GM19467 (cell line): ENCODE data around the gene BRWD1.
A peak's percentile ranks its signal among the peaks of the same experiment; 100 is the strongest.

ENCODE experiments used
- ATAC-seq: cut with Tn5 transposase; IDR thresholded peaks from one replicate; pipeline ENCODE4 v1.9.1; 2021; ENCODE audit warnings: mild to moderate bottlenecking, moderate library complexity; ENCODE audit not compliant: unreplicated experiment

BRWD1 gene

DNA sequence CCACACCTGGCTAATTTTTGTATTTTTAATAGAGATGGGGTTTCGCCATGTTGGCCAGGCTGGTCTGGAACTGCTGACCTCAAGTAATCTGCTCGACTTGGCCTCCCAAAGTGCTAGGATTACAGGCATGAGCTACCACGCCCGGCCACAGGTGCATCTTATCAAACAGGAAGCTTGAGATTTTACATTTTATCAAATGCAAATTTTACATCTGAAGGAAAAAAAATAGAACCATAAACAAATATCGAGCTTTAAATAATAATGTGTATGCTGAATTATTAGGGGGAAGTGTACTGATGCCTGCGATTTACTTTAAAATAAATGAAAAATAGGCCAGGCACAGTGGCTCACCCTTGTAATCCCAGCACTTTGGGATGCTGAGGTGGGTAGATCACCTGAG, 16.6 kb upstream of the BRWD1 start:
- ATAC-seq = no peak

DNA sequence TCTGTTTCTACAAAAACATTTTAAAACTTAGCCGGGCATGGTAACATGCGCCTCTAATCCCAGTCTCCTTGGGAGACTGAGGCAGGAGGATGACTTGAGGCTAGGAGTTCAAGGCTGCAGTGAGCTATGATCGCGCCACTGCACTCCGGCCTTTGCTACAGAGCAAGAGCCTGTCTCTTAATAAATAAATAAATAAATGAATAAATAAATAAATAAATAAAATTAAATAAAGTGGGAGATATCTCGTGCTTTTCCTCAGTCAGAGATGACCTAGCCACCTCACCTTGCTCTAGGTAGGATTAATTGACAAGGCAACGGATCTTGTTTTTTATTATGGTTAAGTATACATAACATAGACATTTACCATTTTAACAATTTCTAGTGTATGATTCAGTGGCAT, 14.3 kb upstream of the BRWD1 start:
- ATAC-seq = no peak

DNA sequence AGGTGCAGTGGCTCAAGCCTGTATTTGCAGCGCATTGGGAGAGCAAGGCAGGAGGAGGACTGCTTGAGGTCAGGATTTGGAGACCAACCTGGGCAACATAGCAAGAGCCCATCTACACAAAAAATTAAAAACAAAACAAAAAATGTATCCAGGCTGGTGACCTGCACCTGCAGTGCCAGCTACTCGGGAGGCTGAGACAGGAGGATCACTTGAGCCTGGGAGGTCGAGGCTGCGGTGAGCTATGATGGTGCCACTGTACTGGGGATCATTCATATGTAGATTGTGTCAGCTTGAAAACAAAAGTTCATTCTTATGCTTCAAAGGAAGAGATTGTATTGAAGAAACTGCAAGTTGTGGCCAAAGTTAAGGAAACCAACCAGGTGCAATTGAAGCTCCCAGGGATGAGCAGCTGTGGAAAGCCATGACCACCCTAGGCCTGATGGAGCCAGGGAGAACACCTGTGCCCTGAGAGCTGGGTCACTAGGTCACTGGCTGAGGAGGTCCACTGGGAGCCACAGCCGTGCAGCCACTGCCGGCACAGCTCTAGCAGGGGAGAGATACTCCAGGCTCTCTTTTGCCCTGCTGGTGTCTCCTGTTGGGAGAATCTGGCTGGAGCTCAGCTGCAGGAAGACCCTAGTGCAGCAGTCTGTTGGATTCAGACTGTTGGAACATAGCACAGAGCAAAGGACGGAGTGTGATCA, 13.3 kb upstream of the BRWD1 start:
- ATAC-seq = no peak

DNA sequence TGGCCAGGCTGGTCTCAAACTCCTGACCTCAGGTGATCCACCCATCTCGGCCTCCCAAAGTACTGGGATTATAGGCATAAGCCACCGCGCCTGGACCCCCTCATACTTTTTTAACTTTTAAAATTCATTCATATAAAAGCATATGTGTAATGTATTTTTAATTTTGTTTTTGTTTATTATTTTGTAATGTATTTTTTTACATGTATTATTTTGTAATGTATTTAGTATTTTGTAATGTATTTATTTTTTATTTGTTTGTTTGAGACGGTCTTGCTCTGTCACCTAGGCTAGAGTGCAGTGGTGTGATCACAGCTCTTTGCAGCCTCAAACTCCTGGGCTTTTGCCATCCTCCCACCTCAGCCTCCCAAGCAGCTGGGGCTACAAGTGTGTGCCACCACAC, 12.0 kb upstream of the BRWD1 start:
- ATAC-seq = no peak

DNA sequence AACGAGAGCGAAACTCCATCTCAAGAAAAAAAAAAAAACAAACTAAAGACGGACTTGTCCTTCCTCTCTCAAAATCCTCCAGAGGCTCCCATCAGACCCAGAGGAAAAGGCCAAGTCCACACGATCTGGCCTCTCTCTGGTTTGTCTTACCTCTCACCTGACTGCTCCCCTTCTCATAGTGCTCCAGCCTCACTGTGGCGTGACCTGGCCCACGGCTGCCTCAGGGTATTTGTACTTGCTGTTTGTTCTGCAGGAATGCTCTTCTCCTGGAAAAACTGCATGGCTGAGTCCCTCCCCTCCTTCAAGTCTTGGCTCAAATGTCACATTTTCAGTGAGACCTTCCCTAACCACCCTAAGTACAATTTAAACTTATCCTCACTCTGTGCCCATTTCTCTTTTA, 8.0 kb upstream of the BRWD1 start:
- no peak for ATAC-seq

DNA sequence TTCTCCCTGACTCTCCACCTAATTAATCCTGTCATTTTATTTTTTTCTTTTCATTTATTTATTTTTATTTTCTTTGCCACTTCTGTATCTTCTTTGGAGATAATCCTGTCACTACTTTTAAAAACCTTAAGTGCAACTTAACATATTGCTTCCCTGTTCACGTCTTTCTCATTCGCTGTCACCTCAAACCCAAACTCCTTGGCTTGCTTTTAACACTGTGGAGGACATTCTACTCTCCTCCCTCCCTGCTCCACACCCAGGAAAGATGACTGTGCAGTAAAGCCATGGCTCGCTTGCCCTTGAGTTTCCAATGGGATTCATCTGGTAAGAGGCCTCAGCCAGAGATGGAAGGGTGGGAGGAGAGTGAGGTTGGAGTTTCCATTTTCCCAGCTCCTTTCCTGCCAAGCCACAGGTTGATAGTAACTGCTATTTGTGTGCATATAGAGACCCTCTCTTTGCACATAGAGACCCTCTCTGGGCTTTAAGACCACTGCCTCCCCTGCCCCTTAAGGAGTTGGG, 6.4 kb upstream of the BRWD1 start:
- ATAC-seq = no peak

DNA sequence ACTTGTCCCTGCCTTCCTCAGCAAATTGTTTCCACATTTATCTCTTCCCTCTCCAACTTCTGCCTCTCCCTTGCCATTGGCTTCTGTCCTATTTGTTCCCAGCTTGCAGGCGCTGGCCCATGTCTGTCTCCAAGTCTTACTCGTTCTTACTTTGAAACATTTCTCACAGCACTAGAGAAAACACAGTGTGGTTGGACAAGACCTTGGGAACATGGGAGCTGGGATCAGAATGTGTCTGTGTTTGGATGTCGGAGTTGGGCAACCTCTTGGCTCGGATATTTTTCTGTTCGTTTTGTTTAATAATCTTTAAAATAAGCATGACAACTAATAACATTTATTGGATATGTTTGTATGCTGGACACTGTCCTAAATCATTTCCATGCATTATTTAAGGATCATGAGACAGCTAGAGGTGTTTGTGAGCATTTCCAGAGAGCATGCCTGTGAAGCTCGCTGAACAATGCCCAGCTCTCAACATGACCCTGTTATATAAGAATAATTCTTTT, 5.9 kb upstream of the BRWD1 start:
- ATAC-seq = no peak

DNA sequence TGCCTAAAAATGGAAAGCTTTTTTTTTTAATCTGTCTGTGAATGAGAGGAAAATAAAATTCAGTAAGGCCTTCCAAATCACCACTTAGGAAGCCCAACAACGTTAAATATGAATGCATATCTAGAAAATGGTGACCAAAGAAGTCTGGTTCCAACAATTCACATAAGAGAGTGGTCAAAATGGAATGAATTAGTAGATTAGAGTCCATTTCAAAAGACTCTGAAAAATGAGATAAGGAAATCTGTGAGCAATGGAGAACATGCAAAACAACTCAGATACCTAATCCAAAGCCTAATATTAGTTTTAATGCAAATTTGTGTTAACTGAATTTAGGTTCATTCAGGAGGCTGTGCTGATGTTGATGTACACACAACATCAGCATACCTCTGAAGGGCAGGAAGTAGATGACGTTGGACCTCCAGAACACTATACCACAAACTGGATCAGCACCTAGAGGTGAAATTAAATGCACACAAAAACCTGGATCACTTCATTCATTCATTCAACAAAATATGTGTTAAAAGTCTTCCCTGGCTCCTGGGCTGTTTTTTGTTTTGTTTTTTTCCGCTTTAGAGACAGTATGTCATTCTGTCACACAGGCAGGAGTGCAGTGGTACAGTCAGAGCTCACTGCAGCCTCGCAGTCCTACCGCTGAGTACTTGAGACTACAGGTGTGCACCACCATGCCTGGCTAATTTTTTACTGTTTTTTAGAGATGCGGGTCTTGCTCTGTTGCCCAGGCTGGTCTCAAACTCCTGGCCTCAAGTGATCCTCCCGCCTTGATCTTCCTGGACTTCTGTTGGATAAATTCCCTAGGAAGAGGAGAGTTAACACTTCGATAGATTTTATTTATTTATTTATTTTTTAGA, 4.9 kb upstream of the BRWD1 start:
- ATAC-seq = no peak

DNA sequence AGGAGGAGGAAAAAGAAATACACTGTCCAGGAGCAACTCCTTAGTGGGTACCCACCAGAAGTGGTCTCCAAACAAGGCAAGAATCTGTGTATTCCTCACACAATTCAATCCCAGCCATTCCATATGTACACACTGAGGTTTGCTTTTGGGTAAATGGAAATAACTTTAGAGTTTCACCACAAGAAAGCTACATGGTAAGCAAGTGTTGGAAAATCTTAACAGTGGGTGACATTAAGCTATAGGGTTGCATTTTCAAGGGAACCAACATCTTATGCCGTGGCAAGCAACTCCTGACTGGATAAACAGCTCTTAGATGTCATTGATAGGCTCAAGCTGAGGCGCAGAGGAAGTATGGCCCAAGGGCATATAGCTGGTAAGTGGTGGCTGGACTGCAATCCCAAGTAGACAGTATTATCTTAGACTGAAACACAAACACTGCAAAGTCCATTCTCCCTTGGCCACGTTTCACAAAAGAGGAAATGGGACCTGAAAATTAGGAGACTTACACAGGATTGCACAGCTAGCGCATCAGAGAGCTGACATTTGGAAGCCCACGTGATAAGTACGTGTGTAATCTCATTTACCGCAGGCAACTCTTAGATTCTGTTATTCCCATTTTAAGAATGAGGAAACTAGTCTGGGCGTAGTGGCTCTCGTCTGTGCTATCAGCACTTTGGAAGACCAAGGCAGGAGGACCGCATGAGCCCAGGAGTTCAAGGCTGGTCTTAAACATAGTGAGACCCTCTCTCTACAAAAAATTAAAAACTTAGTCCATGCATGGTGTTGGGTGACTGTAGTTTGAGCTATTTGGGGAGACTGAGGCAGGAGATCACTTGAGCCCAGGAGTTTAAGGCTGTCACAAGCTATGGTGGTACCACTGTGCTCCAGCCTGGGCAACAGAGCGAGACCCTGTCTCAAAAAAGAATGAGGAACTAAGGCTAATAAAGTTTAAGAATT, 4.0 kb upstream of the BRWD1 start:
- no peak for ATAC-seq

DNA sequence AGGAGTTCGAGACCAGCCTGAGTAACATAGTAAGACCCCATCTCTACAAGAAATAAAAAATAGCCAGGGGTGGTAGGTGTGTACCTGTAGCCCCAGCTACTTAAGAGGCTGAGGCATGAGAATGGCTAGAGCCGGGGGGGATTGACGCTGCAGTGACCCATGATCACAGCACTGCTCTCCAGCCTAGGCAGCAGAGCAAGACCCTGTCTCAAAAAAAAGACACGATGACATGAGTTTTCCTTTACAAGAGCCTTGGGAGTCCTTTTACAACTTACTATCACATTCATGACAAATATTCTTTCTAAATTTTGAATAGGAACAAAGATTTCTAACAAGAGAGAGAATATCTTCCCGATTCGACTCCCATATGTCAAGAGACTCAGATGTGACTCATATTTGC, 3.3 kb upstream of the BRWD1 start:
- ATAC-seq = no peak

DNA sequence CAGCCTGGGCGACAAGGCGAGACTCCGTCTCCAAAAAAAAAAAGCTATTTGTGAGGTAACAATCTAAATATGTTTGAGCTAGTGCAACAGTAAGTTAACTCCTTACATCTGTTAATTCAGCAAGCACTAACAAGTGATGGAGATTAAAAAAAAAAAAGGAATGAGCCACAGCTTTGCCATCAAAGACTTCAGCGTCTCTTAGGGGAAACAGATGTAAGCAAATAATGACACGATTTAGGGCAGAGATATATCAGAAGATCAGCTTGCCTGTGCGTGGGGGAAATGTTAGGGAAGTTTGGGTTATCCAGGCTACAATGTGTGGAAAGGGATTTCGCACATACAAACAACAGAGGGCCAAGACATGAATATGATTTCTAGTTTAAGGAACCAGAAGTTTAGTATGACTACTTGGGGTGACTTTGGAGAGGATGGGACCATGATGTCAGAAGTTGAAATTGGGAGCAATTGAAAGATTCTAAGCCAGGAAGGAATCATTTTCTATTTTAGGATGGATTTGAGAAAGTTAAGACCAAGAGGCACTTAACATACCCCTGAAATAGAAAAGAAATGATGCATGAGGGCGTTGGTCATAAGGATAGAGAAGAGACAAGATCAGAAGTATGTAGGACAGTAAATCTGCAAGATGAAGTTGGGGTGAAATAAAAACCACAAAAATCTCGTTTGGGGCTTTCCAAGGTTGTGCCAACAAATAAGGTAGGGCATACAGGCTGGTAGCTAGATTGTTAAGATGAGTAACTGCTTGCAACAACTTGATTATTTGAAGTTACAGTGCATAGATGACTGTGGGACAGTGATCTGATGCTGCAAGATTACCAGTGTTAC, 2.4 kb upstream of the BRWD1 start:
- no peak for ATAC-seq

DNA sequence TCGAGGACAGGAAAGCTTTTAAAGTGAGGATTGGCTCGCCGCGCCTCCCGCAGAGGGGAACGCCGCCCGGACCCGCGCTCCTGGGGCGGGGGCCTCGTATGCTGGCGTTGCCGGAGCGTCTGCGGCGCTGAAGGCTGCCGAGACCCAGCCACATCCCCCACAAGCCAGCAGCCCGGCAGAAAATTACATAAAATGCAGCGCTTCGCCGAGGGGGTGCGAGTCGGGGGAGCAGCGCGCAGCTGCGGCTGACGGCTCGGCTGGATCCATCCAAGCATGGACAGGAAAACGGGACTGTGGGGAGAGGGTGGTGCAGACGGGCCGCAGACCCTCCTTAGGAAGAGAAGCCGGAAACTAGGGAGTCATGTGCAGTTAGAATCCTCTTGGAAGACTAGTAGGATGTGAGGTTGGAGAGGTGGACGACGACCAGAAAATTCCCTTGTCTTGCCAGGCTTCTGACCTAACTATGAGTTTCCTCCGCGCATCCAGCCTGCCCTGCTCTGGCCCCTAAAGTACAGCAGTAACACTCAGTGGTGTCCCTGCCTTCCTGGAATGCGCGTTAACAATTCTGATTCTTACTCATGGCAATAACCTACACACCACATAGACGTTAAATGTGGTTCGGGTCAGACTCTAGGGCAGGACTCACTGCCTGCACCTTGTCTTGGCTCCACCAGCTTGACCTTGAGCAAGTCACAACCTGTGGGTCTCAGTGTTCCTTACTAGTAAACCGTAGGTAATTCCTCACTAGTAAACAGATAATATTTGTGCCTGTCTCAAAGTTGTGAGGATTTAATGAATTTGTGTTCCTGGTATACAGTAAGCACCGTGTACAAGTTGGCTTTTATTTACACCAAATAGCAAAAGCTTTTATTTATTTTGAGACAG, 953 bp upstream of the BRWD1 start:
- peak; percentile 15 for ATAC-seq

DNA sequence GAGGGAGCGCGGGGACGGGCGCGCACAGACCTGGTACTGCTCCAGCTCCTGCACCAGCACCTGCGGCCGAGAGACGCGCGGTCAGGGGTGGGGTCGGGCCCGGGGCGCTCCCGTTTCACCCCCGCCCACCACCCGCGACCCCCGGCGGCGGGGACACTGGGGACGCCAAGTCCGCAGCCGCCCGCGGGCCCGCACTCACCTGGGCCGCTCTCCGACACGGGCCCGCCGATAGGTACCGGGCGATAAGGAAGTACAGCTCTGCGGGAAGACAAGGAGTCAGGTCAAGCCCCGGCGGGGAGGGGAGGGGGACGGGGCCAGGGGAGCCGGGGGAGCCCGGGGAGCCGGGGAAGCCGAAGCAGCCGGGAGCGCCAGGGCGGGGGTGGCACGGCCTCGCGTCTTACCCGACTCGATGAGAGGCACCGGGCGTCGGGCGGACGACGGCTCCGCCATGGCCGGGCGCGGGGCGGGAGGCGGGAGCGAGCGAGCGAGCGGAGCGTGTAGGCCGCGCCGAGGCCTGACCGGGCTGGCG, 326 bp downstream of the BRWD1 start:
- peak; percentile 8 for ATAC-seq

DNA sequence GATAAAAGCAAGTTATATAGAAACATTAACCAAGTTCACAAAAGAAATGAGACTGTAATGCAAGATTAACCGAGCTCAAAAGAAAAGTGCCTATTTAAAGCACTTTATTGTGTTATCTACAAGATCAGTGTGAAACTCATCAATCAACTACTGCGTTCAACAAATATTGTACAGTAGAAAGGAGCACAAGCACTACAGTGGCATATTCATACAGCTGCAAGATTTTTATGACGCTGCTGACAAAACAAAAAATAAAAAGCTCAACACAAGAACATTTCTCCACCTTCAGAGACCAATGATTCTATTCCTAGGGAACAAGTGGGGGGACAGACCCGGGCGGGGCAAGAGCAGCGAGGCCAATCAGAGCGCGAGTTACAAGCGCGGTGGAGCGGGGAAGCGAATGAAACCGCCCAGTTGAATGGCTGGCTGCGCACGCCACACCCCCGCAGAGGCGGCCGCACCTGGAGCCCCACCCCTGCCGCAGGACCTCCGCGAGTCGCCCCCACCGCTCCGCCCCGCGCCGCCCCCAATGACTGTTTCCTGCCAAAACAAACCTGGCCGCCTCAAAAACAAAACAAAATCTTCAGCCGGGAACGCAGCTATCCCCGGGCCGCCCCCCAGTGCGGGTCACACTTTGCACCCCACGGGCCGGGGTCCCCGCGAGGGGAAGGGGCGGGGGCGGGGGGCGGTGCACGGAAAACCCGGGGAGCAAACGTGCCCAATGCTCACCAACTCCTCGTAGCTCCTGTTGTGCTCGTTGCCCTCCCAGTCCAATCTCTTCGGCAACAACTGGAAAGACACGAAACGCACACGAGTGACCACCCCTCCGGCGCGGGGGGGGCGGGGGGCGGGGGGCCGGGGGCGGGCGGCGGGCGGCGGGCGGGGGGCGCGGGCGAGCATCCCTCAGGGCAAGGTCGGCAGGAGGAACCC, 1.1 kb downstream of the BRWD1 start:
- ATAC-seq = peak; percentile 68

DNA sequence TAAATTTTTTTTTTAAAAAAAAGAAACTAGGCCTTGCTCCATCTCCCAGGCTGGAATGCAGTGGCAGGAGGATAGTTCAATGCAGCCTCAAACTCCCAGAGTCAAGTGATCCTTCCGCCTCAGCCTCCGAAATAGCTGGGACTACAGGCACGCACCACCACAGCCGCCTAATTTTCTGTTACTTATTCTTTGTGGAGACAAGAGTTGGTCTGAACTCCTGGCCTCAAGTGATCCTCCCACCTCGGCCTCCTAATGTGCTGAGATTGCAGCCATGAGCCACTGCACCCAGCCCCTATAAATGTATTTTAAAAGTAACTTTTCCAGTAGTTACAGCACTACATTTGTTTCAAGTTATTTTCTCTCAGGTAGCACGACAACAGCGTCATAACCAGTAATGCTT, 2.3 kb downstream of the BRWD1 start:
- no peak for ATAC-seq

DNA sequence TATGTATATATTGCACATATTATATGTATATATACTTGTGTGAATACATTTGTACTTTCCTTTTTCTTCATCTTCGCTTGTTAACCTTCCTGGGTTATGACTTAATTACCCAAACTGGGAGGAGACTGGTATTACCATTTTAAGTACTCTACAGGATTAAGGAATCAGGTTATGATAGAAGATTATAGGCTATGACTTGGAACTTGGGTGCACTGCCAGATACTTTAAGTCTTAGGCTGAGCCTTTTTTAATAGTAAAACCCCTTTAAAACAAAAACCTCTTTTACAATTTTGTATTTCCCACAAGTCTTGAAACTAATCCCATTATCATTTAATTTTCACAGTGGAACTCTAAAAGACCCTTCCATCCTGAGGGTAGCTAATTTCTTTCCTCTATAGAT, 6.0 kb downstream of the BRWD1 start:
- ATAC-seq = no peak

DNA sequence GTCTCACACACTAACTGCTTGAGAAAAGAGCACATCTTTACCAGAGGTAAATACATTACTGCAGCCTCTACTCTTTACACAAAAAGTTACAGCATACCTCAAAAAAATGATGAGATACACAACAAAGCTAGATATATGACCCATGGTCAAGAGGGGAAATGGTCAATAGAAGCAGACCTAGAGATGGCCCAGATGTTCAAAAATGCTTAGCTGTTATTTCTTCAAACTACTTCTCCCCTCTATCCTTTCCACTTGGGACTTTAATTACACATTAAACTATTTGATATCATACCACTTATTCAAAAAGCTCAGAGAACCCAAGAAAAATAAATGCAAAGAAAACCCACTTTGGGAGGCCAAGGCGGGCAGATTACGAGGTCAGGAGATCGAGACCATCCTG, 12.8 kb downstream of the BRWD1 start:
- no peak for ATAC-seq

DNA sequence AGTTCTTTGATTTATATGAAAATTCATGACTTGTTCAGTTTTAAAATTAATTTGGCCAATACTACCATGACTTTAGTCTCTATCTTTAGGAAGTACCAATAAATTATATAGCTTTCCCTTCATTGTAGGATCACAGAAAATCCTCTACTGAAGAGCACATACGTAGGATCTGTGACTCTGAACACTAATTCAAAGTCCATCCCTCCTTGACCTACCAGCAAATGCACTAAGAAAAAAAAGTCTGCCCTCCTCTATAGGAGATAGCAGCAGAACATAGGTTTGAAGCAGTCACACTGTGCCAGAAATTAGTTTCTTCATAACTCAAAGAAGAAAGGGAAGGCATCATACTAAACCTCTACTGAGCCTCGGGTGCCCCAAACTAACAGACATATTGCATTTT, 16.5 kb downstream of the BRWD1 start:
- no peak for ATAC-seq
